Hematopoietic multipotent progenitor cell (in vitro differentiated cells): ENCODE results near the gene DGKD. TPM values are rescaled to one million over a fixed set of nuclear protein-coding genes. Genes with fewer than 3 reads are reported as not detected.
A peak's percentile ranks its signal among the peaks of the same experiment; 100 is the strongest.
"Not testable (repeated sequence)": the region's sequence is repeated elsewhere in the genome, so short reads cannot be mapped to it uniquely, and the experiment has no call there.

ENCODE experiments used
- DNase-seq, 3 donors: peaks; one replicate each; pipeline ENCODE4 v3.0.0-alpha.2; 2011 to 2015; ENCODE audit warnings: low read depth in 2 of 3, low spot score in 2 of 3
- total RNA-seq: library from RNA; depleted of rRNA; stranded (reverse); fragments of >200 nt; gene quantifications from one replicate; pipeline ENCODE4 v1.2.3, GENCODE V29; 2012

Gene DGKD
- total RNA-seq, 1 donor = 25.9 TPM

GRCh38 chr2:233358335-233358734, 4.0 kb downstream of the DGKD start:
- no peak for DNase-seq

DNA sequence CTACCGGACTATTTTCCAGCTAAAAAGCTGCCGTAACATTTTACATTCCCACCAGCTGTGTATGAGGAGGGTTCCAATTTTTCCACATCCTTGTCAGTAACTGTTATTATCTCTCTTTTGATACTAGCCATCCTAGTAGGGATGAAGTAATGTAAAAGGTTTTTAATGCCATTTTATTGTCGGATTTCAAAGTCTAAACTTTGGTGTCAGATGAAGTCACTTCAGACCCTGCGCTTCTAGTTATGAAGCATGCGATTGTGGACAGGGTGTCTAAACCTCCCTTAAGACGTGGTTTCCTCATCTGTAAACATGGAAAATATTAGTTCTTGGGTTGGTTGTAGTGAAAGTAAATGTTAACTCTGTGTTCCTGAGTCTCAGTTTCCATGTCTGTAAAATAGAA, 4.7 kb downstream of the DGKD start:
- DNase-seq = no peak

GRCh38 chr2:233359823-233360222, 5.5 kb downstream of the DGKD start:
- DNase-seq = no peak

DNA sequence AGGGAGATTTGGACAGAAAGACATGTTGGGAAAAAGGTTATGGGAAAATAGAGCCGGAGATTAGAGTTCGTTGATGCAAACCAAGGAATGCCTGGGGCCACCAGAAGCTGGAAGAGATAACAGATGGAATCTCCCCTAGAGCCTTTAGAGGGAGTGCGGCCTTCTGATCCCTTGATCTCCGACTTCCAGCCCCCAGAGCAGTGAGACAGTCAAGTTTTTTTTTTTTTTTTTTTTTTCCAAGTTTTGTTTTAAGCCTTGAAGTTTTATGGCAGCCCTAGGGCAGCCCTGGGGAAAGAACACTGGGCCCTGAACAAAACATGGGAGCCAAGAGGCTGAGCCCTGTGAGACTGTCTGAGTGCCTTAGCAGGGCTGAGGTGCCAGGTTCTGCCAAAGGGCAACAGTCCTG, 6.5 kb downstream of the DGKD start:
- DNase-seq = no peak

- no peak for DNase-seq
Measured at GRCh38 chr2:233361297-233361696, 7.0 kb downstream of the DGKD start.

DNA sequence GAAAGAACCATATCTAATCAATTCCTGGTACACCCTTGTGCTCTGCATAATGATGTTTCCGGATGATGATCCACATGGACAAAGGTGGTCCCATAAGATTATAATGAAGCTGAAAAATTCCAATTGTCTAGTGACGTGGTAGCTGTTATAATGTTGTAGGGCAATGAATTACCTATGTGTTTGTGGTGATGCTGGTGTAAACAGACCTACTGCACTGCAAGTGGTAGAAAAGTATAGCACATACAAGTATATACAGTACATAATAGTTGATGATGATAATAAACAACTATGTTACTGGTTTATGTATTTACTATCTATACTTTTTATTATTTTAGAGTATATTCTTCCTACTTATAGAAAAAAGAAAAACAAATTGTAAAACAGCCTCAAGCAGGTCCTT, 8.4 kb downstream of the DGKD start:
- no peak for DNase-seq

DNA sequence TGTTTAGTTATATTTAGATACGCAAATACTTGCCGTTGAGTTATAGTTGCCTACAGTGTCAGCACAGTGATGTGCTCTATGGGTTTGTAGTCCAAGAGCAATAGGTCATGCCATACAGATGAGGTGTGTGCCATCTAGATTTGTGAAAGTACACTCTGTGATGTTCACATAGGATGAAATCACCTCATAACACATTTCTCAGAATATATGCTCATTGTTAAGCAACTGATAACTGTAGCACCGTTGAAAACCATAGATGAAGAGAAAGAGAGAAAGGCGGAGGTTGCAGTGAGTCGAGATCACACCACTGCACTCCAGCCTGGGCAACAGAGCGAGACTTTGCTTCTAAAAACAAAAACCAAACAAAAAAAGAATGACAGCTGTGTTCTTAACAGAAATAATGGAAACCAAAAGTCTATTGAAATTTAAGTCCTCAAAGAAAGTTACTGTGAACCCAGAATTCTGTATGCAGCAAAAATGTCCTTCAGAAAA, 9.5 kb downstream of the DGKD start:
- DNase-seq = no peak

DNA sequence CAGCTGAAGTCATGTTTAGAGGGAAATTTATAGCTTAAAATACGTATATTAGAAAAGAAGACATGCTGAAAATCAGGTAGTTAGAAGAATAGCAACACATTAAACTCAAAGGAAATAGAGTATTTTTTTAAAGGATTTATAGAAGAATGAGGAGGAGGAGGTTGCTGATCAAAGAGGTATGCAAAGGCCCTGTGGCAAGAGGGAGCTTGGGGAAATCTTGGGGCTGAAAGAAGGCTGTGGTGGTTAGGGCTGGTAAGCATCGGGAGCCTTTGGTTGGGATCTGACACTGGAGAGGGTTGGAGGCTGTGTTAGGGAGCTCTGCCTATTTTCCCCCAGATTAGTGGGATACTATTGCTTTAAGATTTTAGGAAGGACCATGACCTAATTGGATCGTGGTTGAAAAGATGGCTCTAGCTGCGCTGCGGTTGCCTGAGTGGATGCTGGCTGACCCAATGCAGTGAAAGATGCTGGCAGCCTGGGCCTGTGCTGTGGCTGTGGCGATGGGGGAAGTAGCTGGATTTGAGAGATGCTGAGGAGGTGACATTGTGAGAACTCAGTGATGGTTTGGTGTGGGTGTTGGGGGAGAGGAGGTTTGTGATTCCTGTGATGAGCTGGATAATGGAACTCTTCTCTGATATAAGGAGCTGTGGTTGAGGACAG, 11.7 kb downstream of the DGKD start:
- no peak for DNase-seq

DNA sequence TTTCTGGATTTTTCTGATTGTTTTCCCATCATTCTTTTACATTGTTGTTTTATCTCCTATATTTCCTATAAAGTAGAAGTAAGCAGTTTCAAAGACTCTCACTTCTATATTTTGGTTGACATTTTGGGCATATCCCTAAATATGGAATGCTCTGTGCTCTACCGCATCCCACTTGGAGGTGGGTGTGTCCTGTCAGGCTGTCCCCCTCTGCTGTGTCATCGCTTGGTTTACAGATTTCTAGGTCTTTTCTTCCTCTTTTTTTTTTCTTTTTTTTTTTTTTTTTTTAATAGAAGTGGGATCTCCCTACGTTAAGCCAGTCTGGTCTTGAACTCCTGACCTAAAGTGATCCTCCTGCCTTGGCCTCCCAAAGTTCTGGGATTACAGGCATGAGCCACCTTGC, 13.3 kb downstream of the DGKD start:
- peak in 1 of 3 donors; percentile 44 for DNase-seq

- no peak for DNase-seq
Measured at GRCh38 chr2:233368756-233369155, 14.5 kb downstream of the DGKD start.

DNA sequence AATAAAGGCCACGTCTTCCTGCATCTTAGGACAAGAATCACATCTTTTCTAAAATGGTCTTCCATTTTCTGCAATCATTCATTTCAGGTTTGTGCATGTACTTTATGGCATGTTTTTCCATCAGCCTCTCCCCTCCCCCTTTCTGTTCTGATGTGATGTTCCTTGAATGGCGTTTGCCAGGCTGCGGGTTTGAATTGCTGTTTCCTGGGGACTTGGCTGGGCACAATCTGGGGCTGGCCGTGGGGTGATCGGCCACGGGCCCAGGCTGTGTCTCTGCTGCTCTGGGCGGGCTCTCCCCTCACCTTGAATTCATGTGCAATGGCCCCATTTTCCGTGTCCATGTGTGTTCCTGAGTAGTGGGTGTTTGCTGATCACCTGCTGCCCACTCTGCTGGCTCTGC, 15.2 kb downstream of the DGKD start:
- no peak for DNase-seq

DNA sequence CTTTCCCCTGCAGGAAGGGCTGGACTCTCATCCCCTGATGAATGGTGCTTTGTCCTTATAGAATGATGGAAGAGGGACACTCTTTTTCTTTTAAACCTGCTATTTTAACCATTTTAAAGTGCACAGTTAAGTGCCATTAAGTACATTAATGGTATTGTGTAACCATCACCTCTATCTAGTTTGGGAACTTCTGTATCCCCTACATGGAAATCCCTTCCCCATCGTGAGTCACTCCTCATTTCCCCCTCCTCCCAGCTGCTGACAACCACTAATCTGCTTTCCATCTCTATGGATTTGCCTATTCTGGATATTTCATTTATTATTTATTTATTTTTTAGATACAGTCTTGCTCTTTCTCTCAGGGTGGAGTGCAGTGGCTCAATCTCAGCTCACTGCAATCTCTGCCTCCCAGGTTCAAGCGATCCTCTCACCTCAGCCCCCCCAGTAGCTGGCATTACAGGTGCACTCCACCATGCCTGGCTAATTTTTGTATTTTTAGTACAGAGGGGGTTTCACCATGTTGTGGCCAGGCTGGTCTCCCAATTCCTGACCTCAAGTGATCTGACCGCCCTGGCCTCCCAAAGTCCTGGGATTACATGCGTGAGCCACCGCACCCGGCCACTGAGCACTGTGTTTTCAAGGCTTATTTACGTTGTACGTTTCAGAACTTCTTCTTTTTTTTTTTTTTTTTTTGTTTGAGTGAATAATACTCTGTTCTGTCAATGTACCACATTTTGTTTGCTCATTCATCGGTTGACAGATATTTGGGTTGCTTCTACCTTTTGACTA, 15.8 kb downstream of the DGKD start:
- no peak for DNase-seq

- no peak for DNase-seq
Measured at GRCh38 chr2:233371641-233372040, 17.3 kb downstream of the DGKD start.

DNA sequence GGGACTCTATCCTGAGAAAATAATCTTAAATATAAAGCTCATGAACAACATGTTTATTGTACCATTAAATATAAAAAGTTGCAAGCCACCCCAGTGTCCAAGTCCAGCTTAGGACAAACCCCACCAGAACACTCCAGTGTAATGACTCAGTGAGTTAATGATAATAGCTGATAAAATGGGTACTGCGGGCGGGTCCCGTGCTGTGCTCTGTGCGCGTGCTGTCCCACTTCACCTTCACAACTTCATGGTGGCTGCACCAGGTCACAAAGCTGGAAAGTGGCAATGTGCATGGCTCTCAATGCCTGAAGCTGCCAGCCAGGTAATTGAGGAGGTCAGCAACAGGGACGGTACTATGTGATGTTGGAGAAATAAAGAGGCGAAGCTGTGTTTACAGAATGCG, 18.6 kb downstream of the DGKD start:
- DNase-seq = no peak

DNA sequence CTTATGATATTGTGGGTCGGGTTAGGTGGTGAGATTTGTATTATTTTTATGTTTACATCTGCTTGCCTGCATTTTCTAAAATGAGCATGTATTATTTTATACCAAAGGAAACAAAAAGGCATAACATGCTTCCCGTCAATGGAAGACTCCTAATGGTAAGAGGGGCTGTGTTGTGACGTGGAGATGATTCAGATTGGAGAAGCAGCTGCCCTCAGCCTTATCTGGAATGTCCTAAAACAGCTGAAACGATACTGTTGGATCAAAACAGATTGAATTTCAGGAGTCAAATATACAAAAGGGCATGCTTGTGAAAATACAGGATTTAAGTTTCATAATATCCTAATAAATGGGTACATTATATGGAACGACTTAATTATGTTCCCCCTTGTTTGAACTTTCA, 19.0 kb downstream of the DGKD start:
- DNase-seq = no peak

DNA sequence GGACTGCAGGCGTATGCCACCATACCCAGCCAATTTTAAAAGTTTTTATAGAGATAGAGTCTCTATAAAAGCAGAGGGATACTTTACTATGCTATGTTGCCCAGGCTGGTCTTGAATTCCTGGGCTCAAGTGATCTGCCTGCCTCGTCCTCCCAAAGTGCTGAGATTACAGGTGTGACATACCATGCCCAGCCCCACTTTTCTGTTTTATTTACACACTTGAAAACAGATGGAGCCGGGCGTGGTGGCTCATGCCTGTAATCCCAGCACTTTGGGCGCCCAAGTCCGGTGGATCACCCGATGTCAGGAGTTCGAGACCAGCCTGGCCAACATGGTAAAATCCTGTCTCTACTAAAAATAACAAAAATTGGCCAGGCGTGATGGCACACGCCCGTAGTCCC, 20.5 kb downstream of the DGKD start:
- not testable (repeated sequence) for DNase-seq

- no peak for DNase-seq
Measured at GRCh38 chr2:233375490-233376314, 21.4 kb downstream of the DGKD start.

GRCh38 chr2:233379034-233379433, 24.7 kb downstream of the DGKD start:
- DNase-seq = no peak

DNA sequence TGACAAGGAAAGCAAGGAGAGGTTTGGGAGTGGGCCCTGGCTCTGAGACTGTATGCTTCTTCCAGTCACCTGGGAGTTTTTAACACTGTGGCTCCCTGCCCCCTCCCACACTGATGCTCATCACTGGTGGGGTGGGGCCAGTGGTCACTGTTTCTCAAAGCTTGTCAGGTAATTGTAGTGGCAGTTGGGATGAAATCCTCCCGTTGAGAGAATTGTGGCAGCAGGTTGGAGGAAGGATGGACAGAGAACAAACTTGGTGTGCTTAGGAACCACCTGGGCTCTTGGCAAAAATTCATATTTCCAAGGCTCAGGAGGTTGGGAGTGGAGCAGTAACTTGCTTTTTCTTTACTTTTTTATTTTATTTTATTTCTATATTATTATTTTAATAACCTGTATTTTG, 25.1 kb downstream of the DGKD start:
- no peak for DNase-seq

DNA sequence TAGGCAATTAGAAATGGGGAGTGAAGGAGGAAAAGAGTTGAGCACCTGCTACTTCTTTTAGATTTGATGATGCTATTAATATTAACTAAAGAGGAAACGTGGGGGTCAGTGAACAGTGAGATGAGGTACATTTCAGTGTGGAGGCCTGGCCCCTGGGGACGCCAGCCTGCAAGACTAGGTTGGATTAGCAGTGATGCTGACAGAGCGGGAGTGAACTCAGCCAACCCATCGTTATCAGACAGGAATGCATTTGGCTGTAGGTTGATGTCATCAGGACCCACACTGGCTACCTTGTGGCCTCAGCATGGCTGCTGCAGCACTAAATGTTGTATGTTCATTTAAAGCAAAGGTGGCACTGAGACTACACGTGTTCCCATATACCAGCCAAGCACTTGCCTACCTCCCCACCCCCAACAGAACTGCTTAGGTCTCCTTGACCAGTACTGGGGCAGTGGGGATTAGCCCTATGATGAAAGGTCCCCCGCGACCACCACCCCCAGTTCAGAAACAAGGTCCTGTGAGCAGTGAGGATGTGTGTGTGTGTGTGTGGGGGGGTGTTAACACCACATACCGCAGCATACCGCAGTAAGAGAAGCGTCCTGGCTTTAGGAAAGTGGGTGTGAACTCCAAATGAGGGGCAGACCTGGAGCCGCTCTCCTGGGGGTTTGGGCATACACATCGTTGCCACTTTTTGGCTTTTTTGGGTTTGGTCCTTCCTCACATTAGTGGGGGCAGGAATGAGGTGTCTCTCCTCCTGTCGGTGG, 26.0 kb downstream of the DGKD start:
- DNase-seq = no peak
